ENCODE results near the gene GPRC5D.

DNA sequence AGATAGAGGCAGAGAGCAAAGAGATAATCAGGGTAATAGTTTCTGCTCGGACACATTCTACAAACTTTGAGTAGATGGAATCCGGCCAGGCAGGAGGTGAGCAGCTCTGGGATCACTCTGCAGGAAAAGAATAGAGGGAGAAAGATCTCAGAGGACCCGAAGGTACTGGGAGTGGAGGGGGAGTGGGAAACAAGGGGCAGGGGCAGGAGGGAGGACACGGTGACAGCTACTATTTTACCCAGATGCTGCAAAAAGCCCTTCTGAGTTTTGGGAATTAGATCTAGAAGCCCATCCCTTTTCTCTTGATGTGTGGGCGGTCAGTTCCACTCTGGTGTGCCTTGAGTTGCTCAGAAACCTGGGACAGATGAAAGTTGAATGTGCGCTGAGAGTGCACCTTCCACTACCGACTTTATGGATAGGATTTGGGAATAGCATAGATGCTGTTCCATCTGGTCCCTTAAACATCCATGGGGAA, 60.1 kb downstream of the GPRC5D start:
- TF ChIP-seq POLR2A (IDR thresholded peaks at IDR 0.05; ENCODE audit: low read depth, low read length) (no peak), PAX5 (IDR thresholded peaks at IDR 0.05; ENCODE audit: insufficient read depth, low read length, severe bottlenecking) (no peak), POLR2AphosphoS5 (IDR thresholded peaks at IDR 0.05; ENCODE audit: low read depth, low read length) (no peak), SPI1 (IDR thresholded peaks at IDR 0.05; ENCODE audit: low read depth, low read length) (no peak), TAF1 (IDR thresholded peaks at IDR 0.05; ENCODE audit: low read depth, low read length) (no peak)

All from GM12891 (cell line).